ENCODE results near the gene TAS2R42.

TAS2R42 gene

GRCh38 chr12:11178250-11178649 lies 8.5 kb downstream of the TAS2R42 start:
- Histone ChIP-seq H4K8ac (ENCODE audit: low read depth, low read length) (no peak overlapping the region), H3K4me3 (ENCODE audit: low read depth, low read length) (no peak overlapping the region), H3K79me1 (ENCODE audit: low read length) (no peaks in the 10 kb centered on the region), H3K27me3 (ENCODE audit: insufficient read depth, low read length) (no peaks in the 10 kb centered on the region), H3K27ac (ENCODE audit: low read depth, low read length) (no peak overlapping the region), H3K4me2 (ENCODE audit: low read length) (no peak overlapping the region), H2AK5ac (ENCODE audit: low read length) (no peak overlapping the region), H2BK12ac (ENCODE audit: low read length) (no peak overlapping the region), H4K91ac (ENCODE audit: low read depth, low read length) (no peak overlapping the region), H3K18ac (ENCODE audit: low read length) (no peak overlapping the region), H3K4me1 (ENCODE audit: control insufficient read depth in 1 of 2, insufficient read depth in 2 of 2, low read length in 2 of 2) (peaks cover 0 to 2% of the 10 kb centered on the region in 2 experiments), H2BK120ac (ENCODE audit: insufficient read depth, low read length, poor library complexity) (no peak overlapping the region), H3K4ac (ENCODE audit: low read depth, low read length) (no peak overlapping the region), H3K23ac (ENCODE audit: low read length) (no peak overlapping the region), H2BK5ac (ENCODE audit: low read depth, low read length, poor library complexity) (no peak overlapping the region), H3K14ac (ENCODE audit: low read length) (no peak overlapping the region), H2AFZ (ENCODE audit: insufficient read depth, low read length, poor library complexity) (no peak overlapping the region), H3K9me3 (ENCODE audit: insufficient read depth, low read depth, low read length) (no peaks in the 10 kb centered on the region), H3K36me3 (ENCODE audit: control insufficient read depth in 1 of 2, insufficient read depth in 2 of 2, low read length in 2 of 2) (no peaks in the 10 kb centered on the region), H4K12ac (ENCODE audit: low read depth, low read length) (no peak overlapping the region), H3K79me2 (ENCODE audit: control insufficient read depth, insufficient read depth, low read length, poor library complexity) (no peaks in the 10 kb centered on the region), H3K9ac (ENCODE audit: low read length) (no peak overlapping the region)
- DNase-seq: no peak
- WGBS (ENCODE audit: extremely low coverage, insufficient coverage, insufficient read length): no CpG with 5 or more reads among the region's 1 CpG

DNA sequence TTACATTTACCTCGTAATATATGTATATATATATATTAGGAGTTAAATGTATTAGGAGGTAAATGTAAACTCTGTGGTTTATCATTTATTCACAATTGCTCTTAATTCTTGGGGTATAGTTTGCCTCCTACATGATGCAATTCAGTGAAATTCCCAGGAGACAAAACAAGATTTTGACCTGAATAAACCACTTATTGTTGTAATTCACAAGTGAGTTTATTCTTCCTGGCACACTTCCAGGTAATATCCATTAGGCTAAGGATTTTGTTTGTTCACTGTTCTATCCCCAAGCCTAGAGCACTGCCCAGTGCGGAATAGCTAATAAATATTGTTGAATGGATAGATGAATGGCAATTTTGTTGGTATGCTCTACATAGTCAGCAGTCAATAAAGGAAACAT lies 12.7 kb downstream of the TAS2R42 start:
- Histone ChIP-seq H4K12ac (ENCODE audit: low read depth, low read length) (no peak overlapping the region), H3K4me3 (ENCODE audit: low read depth, low read length) (no peak overlapping the region), H3K79me2 (ENCODE audit: control insufficient read depth, insufficient read depth, low read length, poor library complexity) (peaks cover 7% of the 10 kb centered on the region), H3K23ac (ENCODE audit: low read length) (no peak overlapping the region), H3K27me3 (ENCODE audit: insufficient read depth, low read length) (no peaks in the 10 kb centered on the region), H3K79me1 (ENCODE audit: low read length) (peaks cover 5% of the 10 kb centered on the region), H3K9me3 (ENCODE audit: insufficient read depth, low read depth, low read length) (no peaks in the 10 kb centered on the region), H3K9ac (ENCODE audit: low read length) (no peak overlapping the region), H2AFZ (ENCODE audit: insufficient read depth, low read length, poor library complexity) (no peak overlapping the region), H2BK120ac (ENCODE audit: insufficient read depth, low read length, poor library complexity) (no peak overlapping the region), H4K91ac (ENCODE audit: low read depth, low read length) (no peak overlapping the region), H3K4me1 (ENCODE audit: control insufficient read depth in 1 of 2, insufficient read depth in 2 of 2, low read length in 2 of 2) (peaks cover 0 to 7% of the 10 kb centered on the region in 2 experiments), H3K36me3 (ENCODE audit: control insufficient read depth in 1 of 2, insufficient read depth in 2 of 2, low read length in 2 of 2) (no peaks in the 10 kb centered on the region), H3K4me2 (ENCODE audit: low read length) (no peak overlapping the region), H2BK12ac (ENCODE audit: low read length) (no peak overlapping the region), H4K8ac (ENCODE audit: low read depth, low read length) (no peak overlapping the region), H2BK5ac (ENCODE audit: low read depth, low read length, poor library complexity) (no peak overlapping the region), H3K18ac (ENCODE audit: low read length) (no peak overlapping the region), H3K14ac (ENCODE audit: low read length) (no peak overlapping the region), H2AK5ac (ENCODE audit: low read length) (no peak overlapping the region), H3K4ac (ENCODE audit: low read depth, low read length) (no peak overlapping the region), H3K27ac (ENCODE audit: low read depth, low read length) (no peak overlapping the region)
- no CpG with 5 or more reads among the region's 2 CpGs for WGBS (ENCODE audit: extremely low coverage, insufficient coverage, insufficient read length)
- DNase-seq: no peak

GRCh38 chr12:11171969-11172675 lies 14.6 kb downstream of the TAS2R42 start:
- Histone ChIP-seq H2AK5ac (ENCODE audit: low read length) (no peak overlapping the region), H2BK12ac (ENCODE audit: low read length) (no peak overlapping the region), H3K27me3 (ENCODE audit: insufficient read depth, low read length) (no peaks in the 10 kb centered on the region), H2AFZ (ENCODE audit: insufficient read depth, low read length, poor library complexity) (no peak overlapping the region), H3K4me2 (ENCODE audit: low read length) (peak overlapping the region; percentile 58), H2BK5ac (ENCODE audit: low read depth, low read length, poor library complexity) (peak overlapping the region; percentile 73), H3K23ac (ENCODE audit: low read length) (no peak overlapping the region), H3K79me1 (ENCODE audit: low read length) (peaks cover 5% of the 10 kb centered on the region), H3K79me2 (ENCODE audit: control insufficient read depth, insufficient read depth, low read length, poor library complexity) (peaks cover 7% of the 10 kb centered on the region), H4K8ac (ENCODE audit: low read depth, low read length) (peak overlapping the region; percentile 47), H2BK120ac (ENCODE audit: insufficient read depth, low read length, poor library complexity) (no peak overlapping the region), H3K9ac (ENCODE audit: low read length) (no peak overlapping the region), H3K9me3 (ENCODE audit: insufficient read depth, low read depth, low read length) (no peaks in the 10 kb centered on the region), H3K18ac (ENCODE audit: low read length) (no peak overlapping the region), H3K27ac (ENCODE audit: low read depth, low read length) (peak overlapping the region; percentile 66), H3K4me3 (ENCODE audit: low read depth, low read length) (no peak overlapping the region), H3K4ac (ENCODE audit: low read depth, low read length) (peak overlapping the region; percentile 93), H4K91ac (ENCODE audit: low read depth, low read length) (peak overlapping the region; percentile 77), H3K4me1 (ENCODE audit: control insufficient read depth in 1 of 2, insufficient read depth in 2 of 2, low read length in 2 of 2) (peaks cover 0 to 5% of the 10 kb centered on the region in 2 experiments), H3K14ac (ENCODE audit: low read length) (no peak overlapping the region), H4K12ac (ENCODE audit: low read depth, low read length) (no peak overlapping the region), H3K36me3 (ENCODE audit: control insufficient read depth in 1 of 2, insufficient read depth in 2 of 2, low read length in 2 of 2) (no peaks in the 10 kb centered on the region)
- DNase-seq: no peak
- WGBS (ENCODE audit: extremely low coverage, insufficient coverage, insufficient read length): no CpG with 5 or more reads among the region's 10 CpGs

DNA sequence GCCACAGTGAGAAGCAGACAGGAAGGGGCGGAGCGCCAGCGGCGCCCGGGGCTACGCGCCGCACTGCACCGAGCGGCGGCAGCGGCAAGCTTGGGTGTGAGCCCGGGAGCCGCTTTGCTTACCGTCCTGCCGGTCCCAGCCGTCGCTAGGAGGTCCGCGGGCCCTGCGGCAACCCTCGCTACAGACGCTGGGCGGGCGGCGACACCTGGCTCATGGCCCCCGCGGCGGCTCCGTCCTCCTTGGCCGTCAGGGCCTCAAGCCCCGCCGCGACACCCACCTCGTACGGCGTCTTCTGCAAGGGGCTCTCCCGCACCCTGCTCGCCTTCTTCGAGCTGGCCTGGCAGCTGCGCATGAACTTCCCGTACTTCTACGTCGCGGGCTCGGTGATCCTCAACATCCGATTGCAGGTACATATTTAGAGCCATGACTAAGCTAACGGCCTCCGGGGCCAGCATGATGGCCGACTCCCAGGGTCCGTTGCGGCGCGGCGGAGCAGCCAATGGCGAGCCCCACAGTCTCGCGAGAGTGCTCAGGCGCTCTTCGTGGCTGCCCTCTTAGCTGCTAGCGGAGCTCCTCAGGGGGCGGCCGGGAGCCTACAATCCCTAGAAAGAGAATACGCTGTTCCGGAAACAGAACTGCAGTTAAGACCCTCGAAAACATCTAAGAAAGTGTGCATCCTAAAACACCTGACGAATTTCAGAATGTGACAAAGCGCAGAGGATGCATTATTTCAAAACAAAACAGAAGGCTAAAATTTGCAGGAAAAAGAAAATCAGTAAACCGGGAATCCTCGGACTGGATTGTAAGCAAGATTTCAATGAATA lies 15.4 kb downstream of the TAS2R42 start, which contains the start of gene SMIM10L1:
Gene SMIM10L1 (plus strand): TSS at position 50 of the 824 bp plus-strand sequence. CDS start 163 bp downstream, at position 213.
- H3K9me3 ChIP-seq (ENCODE audit: insufficient read depth, low read depth, low read length): no peaks in the 10 kb centered on the region
- H3K14ac ChIP-seq (ENCODE audit: low read length): peak within 1 kb of the TSS; percentile 99
- H3K23ac ChIP-seq (ENCODE audit: low read length): no peak within 1 kb of the TSS
- H4K8ac ChIP-seq (ENCODE audit: low read depth, low read length): peak within 1 kb of the TSS; percentile 100
- peak; percentile 99 for DNase-seq
- peak within 1 kb of the TSS; percentile 84 for H2BK12ac ChIP-seq (ENCODE audit: low read length)
- peaks cover 7% of the 10 kb centered on the region for H3K79me2 ChIP-seq (ENCODE audit: control insufficient read depth, insufficient read depth, low read length, poor library complexity)
- peak within 1 kb of the TSS; percentile 98 for H2AFZ ChIP-seq (ENCODE audit: insufficient read depth, low read length, poor library complexity)
- H2BK5ac ChIP-seq (ENCODE audit: low read depth, low read length, poor library complexity): peak within 1 kb of the TSS; percentile 99
- peaks cover under 1 to 5% of the 10 kb centered on the region in 2 experiments for H3K4me1 ChIP-seq (ENCODE audit: control insufficient read depth in 1 of 2, insufficient read depth in 2 of 2, low read length in 2 of 2)
- no peaks in the 10 kb centered on the region for H3K27me3 ChIP-seq (ENCODE audit: insufficient read depth, low read length)
- H3K36me3 ChIP-seq (ENCODE audit: control insufficient read depth in 1 of 2, insufficient read depth in 2 of 2, low read length in 2 of 2): no peaks in the 10 kb centered on the region
- peaks cover 5% of the 10 kb centered on the region for H3K79me1 ChIP-seq (ENCODE audit: low read length)
- H3K4me2 ChIP-seq (ENCODE audit: low read length): peak within 1 kb of the TSS; percentile 62
- WGBS (ENCODE audit: extremely low coverage, insufficient coverage, insufficient read length): no CpG with 5 or more reads among the region's 70 CpGs
- peak within 1 kb of the TSS; percentile 96 for H3K4me3 ChIP-seq (ENCODE audit: low read depth, low read length)
- peak within 1 kb of the TSS; percentile 99 for H3K18ac ChIP-seq (ENCODE audit: low read length)
- H2AK5ac ChIP-seq (ENCODE audit: low read length): peak within 1 kb of the TSS; percentile 89
- H4K12ac ChIP-seq (ENCODE audit: low read depth, low read length): peak within 1 kb of the TSS; percentile 99
- H3K4ac ChIP-seq (ENCODE audit: low read depth, low read length): peak within 1 kb of the TSS; percentile 93
- peak within 1 kb of the TSS; percentile 100 for H4K91ac ChIP-seq (ENCODE audit: low read depth, low read length)
- peak within 1 kb of the TSS; percentile 97 for H3K27ac ChIP-seq (ENCODE audit: low read depth, low read length)
- peak within 1 kb of the TSS; percentile 96 for H2BK120ac ChIP-seq (ENCODE audit: insufficient read depth, low read length, poor library complexity)
- peak within 1 kb of the TSS; percentile 91 for H3K9ac ChIP-seq (ENCODE audit: low read length)
